Hepatocyte (in vitro differentiated cells): ENCODE measurements around the gene LYZL1.

Source experiments
- EZH2 ChIP-seq: fragments of 200-600 bp; sonication (generic); IDR thresholded peaks from 2 replicates; pipeline ENCODE4 v1.6.1; 2016; ENCODE audit warnings: antibody characterized with exemption, mild to moderate bottlenecking, borderline replicate concordance
- EZH2phosphoT487 ChIP-seq: fragments of 200-600 bp; sonication (generic); IDR thresholded peaks from one replicate; pipeline ENCODE4 v1.6.1; 2018; ENCODE audit warnings: antibody characterized with exemption, mild to moderate bottlenecking, low read depth, moderate library complexity; ENCODE audit not compliant: unreplicated experiment, severe bottlenecking
- TF ChIP-seq, protein P1 (sequence below): fragments of 200-600 bp; sonication (generic); IDR thresholded peaks from 2 replicates; pipeline ENCODE4 v1.5.1; 2016; ENCODE audit warnings: antibody characterized with exemption, mild to moderate bottlenecking; ENCODE audit not compliant: poor library complexity

DNA sequence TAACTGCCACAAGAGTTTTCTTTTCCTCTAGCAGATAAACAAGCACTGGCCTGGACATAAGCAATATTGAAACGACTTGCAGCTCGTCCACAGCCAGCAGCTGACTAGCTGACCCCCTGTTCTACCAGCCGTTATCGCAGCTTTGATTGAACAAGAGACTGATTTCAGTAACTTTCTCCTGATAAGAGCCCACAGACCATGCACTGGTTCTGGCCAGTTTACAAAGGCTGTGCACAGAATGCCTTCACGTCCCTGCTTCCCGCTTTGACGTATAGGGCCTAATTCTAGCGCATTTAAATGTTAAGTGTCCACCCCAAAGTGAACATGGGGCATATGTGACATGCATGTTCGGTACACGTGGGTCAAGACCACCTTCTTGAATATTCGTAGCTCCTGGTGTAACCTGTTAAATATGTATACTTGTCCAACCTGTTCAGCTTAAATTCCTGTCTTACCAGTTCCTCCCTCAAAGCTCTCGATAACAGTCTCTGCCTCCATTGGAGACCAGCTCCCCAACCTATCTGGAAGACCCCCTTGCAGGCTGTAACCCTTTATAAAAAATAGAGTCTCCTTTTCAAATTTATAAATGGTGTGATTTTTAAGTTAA is 69.2 kb downstream of the LYZL1 start:
- TF ChIP-seq, protein P1, sequence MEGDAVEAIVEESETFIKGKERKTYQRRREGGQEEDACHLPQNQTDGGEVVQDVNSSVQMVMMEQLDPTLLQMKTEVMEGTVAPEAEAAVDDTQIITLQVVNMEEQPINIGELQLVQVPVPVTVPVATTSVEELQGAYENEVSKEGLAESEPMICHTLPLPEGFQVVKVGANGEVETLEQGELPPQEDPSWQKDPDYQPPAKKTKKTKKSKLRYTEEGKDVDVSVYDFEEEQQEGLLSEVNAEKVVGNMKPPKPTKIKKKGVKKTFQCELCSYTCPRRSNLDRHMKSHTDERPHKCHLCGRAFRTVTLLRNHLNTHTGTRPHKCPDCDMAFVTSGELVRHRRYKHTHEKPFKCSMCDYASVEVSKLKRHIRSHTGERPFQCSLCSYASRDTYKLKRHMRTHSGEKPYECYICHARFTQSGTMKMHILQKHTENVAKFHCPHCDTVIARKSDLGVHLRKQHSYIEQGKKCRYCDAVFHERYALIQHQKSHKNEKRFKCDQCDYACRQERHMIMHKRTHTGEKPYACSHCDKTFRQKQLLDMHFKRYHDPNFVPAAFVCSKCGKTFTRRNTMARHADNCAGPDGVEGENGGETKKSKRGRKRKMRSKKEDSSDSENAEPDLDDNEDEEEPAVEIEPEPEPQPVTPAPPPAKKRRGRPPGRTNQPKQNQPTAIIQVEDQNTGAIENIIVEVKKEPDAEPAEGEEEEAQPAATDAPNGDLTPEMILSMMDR = no peak
- no peak for TF ChIP-seq EZH2
- no peak for TF ChIP-seq EZH2phosphoT487
